Testis (tissue), 3 donors: ENCODE results near the gene MATR3. TPM values are rescaled to one million over a fixed set of nuclear protein-coding genes. Genes with fewer than 3 reads are reported as not detected.
"Not testable (repeated sequence)": the region's sequence is repeated elsewhere in the genome, so short reads cannot be mapped to it uniquely, and the experiment has no call there.

Experiments used
- DNase-seq: peaks from one replicate; pipeline ENCODE4 v3.0.0-alpha.2; 2019
- H3K27ac ChIP-seq, 2 donors: fragments of 200-600 bp; sonication (generic); one replicate each; pipeline ENCODE4 v1.5.1; 2019
- H3K27me3 ChIP-seq: fragments of 200-600 bp; sonication (generic); one replicate; pipeline ENCODE4 v1.5.1; 2019
- H3K36me3 ChIP-seq: fragments of 200-600 bp; sonication (generic); one replicate; pipeline ENCODE4 v1.5.1; 2017; ENCODE audit warnings: low read depth; ENCODE audit errors: missing control alignments
- H3K4me1 ChIP-seq: fragments of 200-600 bp; sonication (generic); one replicate; pipeline ENCODE4 v1.5.1; 2019
- H3K4me3 ChIP-seq, 2 donors: fragments of 200-600 bp; sonication (generic); one replicate each; pipeline ENCODE4 v1.5.1; 2017 to 2019
- H3K9me3 ChIP-seq: fragments of 200-600 bp; sonication (generic); one replicate; pipeline ENCODE4 v1.5.1; 2017
- CTCF ChIP-seq, 3 experiments: fragments of 450-650 bp in 2 of 3; fragments of 200-600 bp in 1 of 3; sonication (generic) in 1 of 3; IDR thresholded peaks; one replicate each; pipeline ENCODE4 v1.5.1; 2016 to 2019; ENCODE audit warnings: antibody characterized with exemption in 3 of 3, mild to moderate bottlenecking in 2 of 3, moderate library complexity in 1 of 3
- POLR2A ChIP-seq: fragments of 450-650 bp; IDR thresholded peaks from one replicate; pipeline ENCODE4 v1.6.1; 2017; ENCODE audit warnings: antibody characterized with exemption, mild to moderate bottlenecking, moderate library complexity
- WGBS, 2 donors: methylation state at CpG; one replicate each; pipeline ENCODE4 v1.1.5; 2018; 5-methylcytosine and 5-hydroxymethylcytosine counted together
- intact Hi-C: fragments of 100-400 bp; cut with DNase I; formaldehyde crosslinking; loops from one replicate; pipeline ENCODE4 v1.15.1; 2023; ENCODE audit warnings: low total_unique reads
- polyA plus RNA-seq: library from polyadenylated mRNA; stranded (reverse); fragments of 350-450 nt; fragmentation: Illumina TruSeq; extraction: RNeasy Lipid Tissue Mini Kit (QIAGEN cat#74804); gene quantifications from one replicate; pipeline ENCODE4 v1.2.3, GENCODE V29; 2014; ENCODE audit warnings: low read depth, low replicate concordance; ENCODE audit not compliant: insufficient read depth
- total RNA-seq, 2 donors: library from RNA; depleted of rRNA; stranded (reverse); fragments of >200 nt; gene quantifications; one replicate each; pipeline ENCODE4 v1.2.3, GENCODE V29; 2016

Gene MATR3
- total and polyA plus RNA-seq, 3 donors from 2014 or later = 174 to 248 (median 243) TPM

GRCh38 chr5:139267481-139267880 lies 26.1 kb upstream of the MATR3 start:
- 95 to 97% methylated on average over 2 of the region's 2 CpGs for WGBS, 2 donors
- peaks cover 6% of the 10 kb centered on the region for H3K4me1 ChIP-seq
- no peak overlapping the region for H3K4me3 ChIP-seq
- no peak for DNase-seq
- no peaks in the 10 kb centered on the region for H3K9me3 ChIP-seq
- no peak overlapping the region for H3K27ac ChIP-seq
- TF ChIP-seq CTCF (IDR thresholded peaks at IDR 0.05) (no peak), POLR2A (no peak)
- no peaks in the 10 kb centered on the region for H3K36me3 ChIP-seq
- intact Hi-C loops = no loop called here
- H3K27me3 ChIP-seq = no peaks in the 10 kb centered on the region

- Histone ChIP-seq H3K9me3 (no peaks in the 10 kb centered on the region), H3K27me3 (no peaks in the 10 kb centered on the region), H3K4me1 (peaks cover 10% of the 10 kb centered on the region), H3K36me3 (no peaks in the 10 kb centered on the region), H3K27ac (no peak overlapping the region), H3K4me3 (no peak overlapping the region)
- TF ChIP-seq POLR2A (no peak), CTCF (IDR thresholded peaks at IDR 0.05) (no peak)
- DNase-seq = no peak
- intact Hi-C loops = no loop called here
- 69 to 74% methylated on average over 5 of the region's 5 CpGs for WGBS, 2 donors
Observed at GRCh38 chr5:139268364-139269202, 25.0 kb upstream of the MATR3 start.

GRCh38 chr5:139270718-139271117 lies 22.8 kb upstream of the MATR3 start:
- H3K36me3 ChIP-seq, H3K27ac ChIP-seq, DNase-seq, intact Hi-C loops, H3K4me1 ChIP-seq, H3K27me3 ChIP-seq, H3K4me3 ChIP-seq, H3K9me3 ChIP-seq: not testable (repeated sequence)
- 89 to 96% methylated on average over 2 of the region's 2 CpGs for WGBS, 2 donors

- no peak overlapping the region for H3K27ac ChIP-seq
- 62 to 68% methylated on average over 4 of the region's 4 CpGs for WGBS, 2 donors
- DNase-seq = no peak
- H3K36me3 ChIP-seq = no peaks in the 10 kb centered on the region
- H3K4me1 ChIP-seq = peaks cover 10% of the 10 kb centered on the region
- H3K27me3 ChIP-seq = no peaks in the 10 kb centered on the region
- intact Hi-C loops = no loop called here
- no peak overlapping the region for H3K4me3 ChIP-seq
- TF ChIP-seq CTCF (IDR thresholded peaks at IDR 0.05) (no peak), POLR2A (no peak)
- H3K9me3 ChIP-seq = no peaks in the 10 kb centered on the region
Observed at GRCh38 chr5:139271201-139272027, 22.1 kb upstream of the MATR3 start.
